Small intestine (tissue), 16 donors: ENCODE results near the gene RNF207. TPM values are rescaled to one million over a fixed set of nuclear protein-coding genes. Genes with fewer than 3 reads are reported as not detected.

ENCODE experiments used
- DNase-seq, 2 donors: peaks; one replicate each; pipeline versions ENCODE4 v3.0.0 to v3.0.0-alpha.2; 2013
- FAIRE-seq: peaks from 2 replicates; lab custom pipeline; 2012; peaks lifted over from hg19 to GRCh38; lab: Jason Lieb, UNC
- H3K27ac ChIP-seq, 3 donors: one replicate each; pipeline ENCODE4 v1.5.1; 2013; ENCODE audit warnings: low read length in 2 of 3, mild to moderate bottlenecking in 2 of 3, control low read depth in 1 of 3, inconsistent platforms in 1 of 3, low read depth in 1 of 3, moderate library complexity in 1 of 3
- H3K27me3 ChIP-seq, 3 donors: one replicate each; pipeline ENCODE4 v1.6.1; 2013; ENCODE audit warnings: low read length in 3 of 3, inconsistent platforms in 1 of 3; ENCODE audit not compliant: control insufficient read depth in 3 of 3, insufficient read depth in 3 of 3
- H3K36me3 ChIP-seq, 3 donors: one replicate each; pipeline ENCODE4 v1.6.1; 2013; ENCODE audit warnings: low read length in 3 of 3, inconsistent platforms in 1 of 3, low read depth in 1 of 3, mild to moderate bottlenecking in 1 of 3, moderate library complexity in 1 of 3; ENCODE audit not compliant: control insufficient read depth in 3 of 3, insufficient read depth in 2 of 3
- H3K4me1 ChIP-seq, 3 donors: one replicate each; pipeline ENCODE4 v1.6.1; 2013; ENCODE audit warnings: low read length in 2 of 3, inconsistent platforms in 1 of 3, low read depth in 1 of 3, mild to moderate bottlenecking in 1 of 3, moderate library complexity in 1 of 3; ENCODE audit not compliant: control insufficient read depth in 3 of 3, insufficient read depth in 2 of 3
- H3K4me3 ChIP-seq, 3 donors: one replicate each; pipeline ENCODE4 v1.5.1; 2013; ENCODE audit warnings: low read length in 3 of 3, control low read depth in 1 of 3, inconsistent platforms in 1 of 3, low read depth in 1 of 3, mild to moderate bottlenecking in 1 of 3, moderate library complexity in 1 of 3
- H3K9me3 ChIP-seq, 2 donors: one replicate each; pipeline ENCODE4 v1.6.1; 2013; ENCODE audit warnings: low read depth in 1 of 2, low read length in 1 of 2; ENCODE audit not compliant: control insufficient read depth in 2 of 2, insufficient read depth in 1 of 2
- WGBS, 3 donors: extraction: QIAGEN DNeasy Blood & Tissue Kit; methylation state at CpG; one replicate each; pipeline ENCODE4 v1.1.7; 2013; 5-methylcytosine and 5-hydroxymethylcytosine counted together
- long read RNA-seq, 10 donors: transcript quantifications; one replicate each; lab custom pipeline, GENCODE V29; 2026
- polyA plus RNA-seq, 4 donors: library from polyadenylated mRNA; stranded (reverse) in 3 of 4; unstranded in 1 of 4; fragments of 200-250 nt in 3 of 4; fragments of 120-200 nt in 1 of 4; gene quantifications; one replicate each; pipeline versions ENCODE4 v1.2.1 to v1.2.3, GENCODE V29; 2013
- donor health status: healthy with polysubstance abuse.
- donor health status: control.
- donor health status: control.
- donor health status: Bipolar disorder and iron deficiency.
- donor health status: healthy.

Gene RNF207, protein sequence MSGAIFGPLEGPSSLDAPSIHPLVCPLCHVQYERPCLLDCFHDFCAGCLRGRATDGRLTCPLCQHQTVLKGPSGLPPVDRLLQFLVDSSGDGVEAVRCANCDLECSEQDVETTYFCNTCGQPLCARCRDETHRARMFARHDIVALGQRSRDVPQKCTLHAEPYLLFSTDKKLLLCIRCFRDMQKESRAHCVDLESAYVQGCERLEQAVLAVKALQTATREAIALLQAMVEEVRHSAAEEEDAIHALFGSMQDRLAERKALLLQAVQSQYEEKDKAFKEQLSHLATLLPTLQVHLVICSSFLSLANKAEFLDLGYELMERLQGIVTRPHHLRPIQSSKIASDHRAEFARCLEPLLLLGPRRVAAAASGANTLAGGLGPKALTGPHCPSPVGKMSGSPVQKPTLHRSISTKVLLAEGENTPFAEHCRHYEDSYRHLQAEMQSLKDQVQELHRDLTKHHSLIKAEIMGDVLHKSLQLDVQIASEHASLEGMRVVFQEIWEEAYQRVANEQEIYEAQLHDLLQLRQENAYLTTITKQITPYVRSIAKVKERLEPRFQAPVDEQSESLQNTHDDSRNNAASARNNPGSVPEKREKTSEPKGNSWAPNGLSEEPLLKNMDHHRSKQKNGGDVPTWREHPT
- 10 to 100 TPM in 2 of 4 donors, 1 to 10 TPM in 2; 5.1 to 40.0 (median 17.6) TPM for polyA plus RNA-seq
- long read RNA-seq, donor 1 = 0 reads
- long read RNA-seq, donor 2, partial matches to known transcripts = 0 of 1 reads
- long read RNA-seq, donor 2, other reads (novel, unspliced or antisense) = 0 of 1 reads
- long read RNA-seq, donor 3, partial matches to known transcripts = 0 of 2 reads
- long read RNA-seq, donor 3, other reads (novel, unspliced or antisense) = 0 of 2 reads
- long read RNA-seq, donor 4 = 0 reads
- long read RNA-seq, donor 5, partial matches to known transcripts = 0 of 1 reads
- long read RNA-seq, donor 5, other reads (novel, unspliced or antisense) = 0 of 1 reads
- long read RNA-seq, donor 6, partial matches to known transcripts = 46 of 46 reads
- long read RNA-seq, donor 6, other reads (novel, unspliced or antisense) = 0 of 46 reads
- long read RNA-seq, donor 7 = 0 reads
- long read RNA-seq, donor 8, partial matches to known transcripts = 0 of 1 reads
- long read RNA-seq, donor 8, other reads (novel, unspliced or antisense) = 0 of 1 reads
- long read RNA-seq, donor 9 = 0 reads
- long read RNA-seq, donor 10, partial matches to known transcripts = 25 of 30 reads
- long read RNA-seq, donor 10, other reads (novel, unspliced or antisense) = 0 of 30 reads

DNA sequence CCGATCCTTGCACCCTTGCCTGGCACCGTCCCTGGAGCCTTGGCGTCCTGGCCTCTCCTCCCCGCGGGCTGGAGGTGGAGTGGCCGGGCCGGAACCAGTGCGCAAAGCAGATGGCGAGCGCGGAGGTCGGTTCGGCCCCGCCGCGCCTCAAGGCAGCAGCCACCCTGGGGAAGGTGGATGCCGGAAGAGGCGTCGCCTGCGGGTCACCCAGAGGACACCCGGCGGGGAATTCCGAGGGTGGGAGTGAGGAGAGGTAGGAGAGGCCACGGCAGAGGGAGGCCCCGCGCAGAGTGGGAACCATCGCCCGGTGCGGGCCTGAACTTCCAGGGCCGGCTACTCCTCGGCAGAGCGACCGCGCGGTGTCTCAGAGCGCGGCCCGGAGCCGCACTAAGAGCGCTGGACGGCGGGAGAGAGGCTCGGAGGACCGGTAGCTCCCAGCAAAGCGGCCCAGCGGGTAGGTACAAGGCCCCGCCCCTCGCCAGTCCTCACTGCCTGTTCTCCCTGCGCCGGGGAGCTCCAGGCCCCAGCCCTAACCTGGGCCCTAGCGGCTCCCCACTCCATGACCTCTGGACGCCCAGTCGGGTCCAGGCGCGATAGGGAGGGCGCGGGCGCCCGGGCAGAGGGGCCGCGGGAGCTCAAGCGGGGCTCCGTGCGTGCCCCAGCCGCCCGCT, at the start of gene RNF207:
RNF207 (plus strand) TSS at position 271 of the 671 bp plus-strand sequence. CDS start 417 bp downstream, outside the sequence.
- H3K27ac ChIP-seq = peak within 1 kb of the TSS; percentile 72 to 84 (median 84)
- no peaks in the 10 kb centered on the region for H3K27me3 ChIP-seq
- FAIRE-seq (no peak), DNase-seq (peak; percentile 82 to 91)
- WGBS, 3 donors = 0 to 3% (median 2%) methylated on average over 43 to 66 of the region's 66 CpGs
- H3K9me3 ChIP-seq = no peaks in the 10 kb centered on the region
- H3K36me3 ChIP-seq = peaks cover 0 to 21% (median 0%) of the 10 kb centered on the region in 3 donors
- peaks cover 0 to 20% (median 2%) of the 10 kb centered on the region in 3 donors for H3K4me1 ChIP-seq
- peak within 1 kb of the TSS; percentile 56 to 66 (median 63) for H3K4me3 ChIP-seq

GRCh38 chr1:6157132-6157527, 48.8 kb upstream of the RNF207 start:
- no peaks in the 10 kb centered on the region for H3K4me1 ChIP-seq
- FAIRE-seq (no peak), DNase-seq (no peak)
- no peaks in the 10 kb centered on the region for H3K36me3 ChIP-seq
- no peak overlapping the region for H3K4me3 ChIP-seq
- H3K27ac ChIP-seq = no peak overlapping the region
- H3K27me3 ChIP-seq = peaks cover 0 to 3% (median 2%) of the 10 kb centered on the region in 3 donors
- H3K9me3 ChIP-seq = no peaks in the 10 kb centered on the region
- WGBS, 3 donors = 31 to 54% (median 47%) methylated on average over 1 to 2 of the region's 2 CpGs

DNA sequence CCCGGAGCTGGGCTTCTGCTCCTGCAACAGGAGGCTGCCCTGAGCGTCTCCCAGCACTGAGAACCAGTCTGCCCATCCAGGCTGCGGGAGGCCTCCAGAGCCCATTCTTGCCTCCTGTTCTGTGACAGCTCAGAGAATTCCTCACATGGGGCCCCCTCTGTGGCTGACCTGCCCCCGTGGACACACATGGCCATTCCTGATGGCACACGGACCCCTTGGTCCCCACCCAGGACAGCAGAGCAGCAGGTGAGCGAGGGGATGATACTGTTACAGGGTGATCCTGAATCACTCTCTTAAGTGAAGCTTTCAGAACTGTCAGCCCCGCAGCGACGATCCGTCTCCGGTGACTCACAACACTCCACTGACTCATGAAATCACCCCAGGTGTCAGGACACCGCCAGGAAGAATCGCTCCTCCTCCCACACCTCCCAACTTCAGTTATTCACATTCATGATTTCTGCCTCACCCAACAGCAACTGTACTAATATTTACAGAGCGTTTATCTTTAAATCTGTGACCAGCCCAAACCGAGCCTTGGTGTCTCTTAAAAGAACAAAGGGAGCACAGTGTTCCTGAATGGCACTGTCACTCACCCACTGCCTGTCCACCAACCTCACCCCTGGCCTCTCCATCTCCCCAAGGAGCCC, 48.3 kb upstream of the RNF207 start:
- 28 to 56% (median 34%) methylated on average over 15 of the region's 15 CpGs for WGBS, 3 donors
- Histone ChIP-seq H3K4me3 (no peak overlapping the region), H3K4me1 (no peaks in the 10 kb centered on the region), H3K36me3 (no peaks in the 10 kb centered on the region), H3K27me3 (peaks cover 0 to 3% (median 2%) of the 10 kb centered on the region in 3 donors), H3K9me3 (no peaks in the 10 kb centered on the region), H3K27ac (no peak overlapping the region)
- no peak for FAIRE-seq
- peak; percentile 14 to 19 for DNase-seq

GRCh38 chr1:6158181-6158580, 47.7 kb upstream of the RNF207 start:
- H3K9me3 ChIP-seq = no peaks in the 10 kb centered on the region
- WGBS, 3 donors = 50 to 72% (median 61%) methylated on average over 8 of the region's 8 CpGs
- FAIRE-seq (no peak), DNase-seq (no peak)
- no peaks in the 10 kb centered on the region for H3K4me1 ChIP-seq
- no peak overlapping the region for H3K27ac ChIP-seq
- peaks cover 0 to 3% (median 2%) of the 10 kb centered on the region in 3 donors for H3K27me3 ChIP-seq
- no peaks in the 10 kb centered on the region for H3K36me3 ChIP-seq
- H3K4me3 ChIP-seq = no peak overlapping the region

- H3K9me3 ChIP-seq = no peaks in the 10 kb centered on the region
- H3K4me3 ChIP-seq = no peak overlapping the region
- no peak overlapping the region for H3K27ac ChIP-seq
- 69 to 78% (median 74%) methylated on average over 7 of the region's 7 CpGs for WGBS, 3 donors
- H3K27me3 ChIP-seq = peaks cover 0 to 3% (median 2%) of the 10 kb centered on the region in 3 donors
- H3K4me1 ChIP-seq = no peaks in the 10 kb centered on the region
- DNase-seq = no peak
- FAIRE-seq = no peak
- H3K36me3 ChIP-seq = no peaks in the 10 kb centered on the region
Measured at GRCh38 chr1:6162341-6162740, 43.6 kb upstream of the RNF207 start.

DNA sequence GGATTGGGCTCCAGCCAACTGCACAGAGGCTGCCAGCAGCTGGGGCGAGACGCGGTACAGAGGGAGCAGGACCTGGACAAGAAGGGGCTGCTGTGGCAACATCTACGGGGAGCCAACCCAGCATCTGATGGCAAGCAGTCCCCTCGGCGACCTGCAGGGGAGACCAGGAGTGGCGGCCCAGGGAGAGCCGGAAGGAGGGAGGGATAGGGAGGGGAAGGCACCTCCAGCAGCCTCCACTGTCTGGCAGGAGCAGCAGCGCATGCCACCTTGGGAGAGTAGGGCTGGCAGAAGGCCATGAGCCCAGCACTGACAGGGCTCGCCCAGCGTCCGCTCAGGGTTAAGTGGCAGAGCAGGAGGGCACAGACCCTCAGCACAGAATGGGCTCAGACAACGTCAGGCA, 43.1 kb upstream of the RNF207 start:
- WGBS, 3 donors = 57 to 64% (median 61%) methylated on average over 12 to 13 of the region's 13 CpGs
- H3K27me3 ChIP-seq = peaks cover 0 to 3% (median 2%) of the 10 kb centered on the region in 3 donors
- H3K4me1 ChIP-seq = no peaks in the 10 kb centered on the region
- FAIRE-seq (no peak), DNase-seq (no peak)
- H3K4me3 ChIP-seq = no peak overlapping the region
- H3K9me3 ChIP-seq = no peaks in the 10 kb centered on the region
- no peak overlapping the region for H3K27ac ChIP-seq
- H3K36me3 ChIP-seq = no peaks in the 10 kb centered on the region

GRCh38 chr1:6163191-6163972, 42.5 kb upstream of the RNF207 start:
- Histone ChIP-seq H3K27me3 (peaks cover 0 to 3% (median 2%) of the 10 kb centered on the region in 3 donors), H3K36me3 (no peaks in the 10 kb centered on the region), H3K4me3 (no peak overlapping the region), H3K27ac (no peak overlapping the region), H3K9me3 (no peaks in the 10 kb centered on the region), H3K4me1 (no peaks in the 10 kb centered on the region)
- FAIRE-seq (no peak), DNase-seq (no peak)
- WGBS, 3 donors = 68 to 77% (median 69%) methylated on average over 15 of the region's 15 CpGs
